ENCODE data around the gene TTC3.

The TTC3 gene

DNA sequence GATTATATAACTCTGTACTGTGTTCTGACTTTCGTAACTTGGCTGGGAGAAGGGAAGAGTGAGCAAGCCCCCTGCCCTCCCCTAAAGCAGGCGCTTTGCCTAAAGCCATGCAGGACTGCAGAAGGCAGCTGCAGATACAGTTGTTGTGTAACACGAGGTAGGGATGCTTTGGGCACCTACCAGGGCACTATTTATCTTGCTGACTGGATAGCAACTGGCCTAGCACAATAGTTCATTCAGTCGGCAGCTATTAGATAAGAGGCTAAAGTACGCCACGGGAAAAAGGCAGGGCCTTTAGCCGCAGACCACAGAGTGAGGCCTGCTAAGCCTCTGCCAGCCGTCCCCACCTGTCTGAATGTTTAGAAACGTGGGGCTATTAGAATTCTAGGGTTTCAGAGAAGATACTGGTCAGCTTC lies 80.9 kb downstream of the TTC3 start:
- DNase-seq: no peak

DNA sequence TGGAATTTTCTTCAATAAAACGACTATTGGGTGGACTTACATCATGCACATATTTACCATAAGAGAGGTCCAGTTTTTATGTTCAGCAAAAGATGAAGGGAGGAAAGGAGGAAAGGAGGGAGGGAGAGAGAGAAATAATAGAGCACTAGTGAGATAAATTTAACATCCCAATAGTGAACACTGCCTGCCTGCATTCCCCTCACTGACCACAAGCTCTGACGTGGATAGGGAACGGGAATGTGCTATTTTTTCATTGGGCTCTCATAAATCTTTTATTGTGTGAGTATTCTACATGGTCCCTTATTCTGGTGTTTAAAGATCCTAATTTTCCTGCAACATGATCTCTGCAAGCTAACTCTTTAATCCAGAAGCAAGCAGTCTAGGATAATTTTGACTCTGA lies 82.1 kb downstream of the TTC3 start:
- DNase-seq: peak; percentile 22

DNA sequence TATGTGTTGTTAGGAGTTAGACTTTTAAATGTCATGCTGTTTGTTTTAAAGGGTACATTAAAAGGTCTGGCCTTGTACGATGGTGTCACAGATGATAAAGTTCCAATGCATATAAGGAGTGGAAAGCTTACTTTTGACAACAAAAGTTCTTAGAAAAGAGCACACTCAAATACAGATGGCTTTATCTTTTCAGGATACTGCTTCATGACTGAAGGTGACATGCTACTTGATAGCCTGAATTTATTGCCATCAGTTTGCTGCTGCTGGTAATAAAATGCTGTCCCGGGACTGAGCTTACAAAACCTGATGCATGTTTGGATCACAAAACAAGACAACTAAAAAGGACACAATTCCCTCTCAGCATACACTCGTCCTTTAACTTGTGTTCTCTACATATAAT lies 84.9 kb downstream of the TTC3 start:
- no peak for DNase-seq

DNA sequence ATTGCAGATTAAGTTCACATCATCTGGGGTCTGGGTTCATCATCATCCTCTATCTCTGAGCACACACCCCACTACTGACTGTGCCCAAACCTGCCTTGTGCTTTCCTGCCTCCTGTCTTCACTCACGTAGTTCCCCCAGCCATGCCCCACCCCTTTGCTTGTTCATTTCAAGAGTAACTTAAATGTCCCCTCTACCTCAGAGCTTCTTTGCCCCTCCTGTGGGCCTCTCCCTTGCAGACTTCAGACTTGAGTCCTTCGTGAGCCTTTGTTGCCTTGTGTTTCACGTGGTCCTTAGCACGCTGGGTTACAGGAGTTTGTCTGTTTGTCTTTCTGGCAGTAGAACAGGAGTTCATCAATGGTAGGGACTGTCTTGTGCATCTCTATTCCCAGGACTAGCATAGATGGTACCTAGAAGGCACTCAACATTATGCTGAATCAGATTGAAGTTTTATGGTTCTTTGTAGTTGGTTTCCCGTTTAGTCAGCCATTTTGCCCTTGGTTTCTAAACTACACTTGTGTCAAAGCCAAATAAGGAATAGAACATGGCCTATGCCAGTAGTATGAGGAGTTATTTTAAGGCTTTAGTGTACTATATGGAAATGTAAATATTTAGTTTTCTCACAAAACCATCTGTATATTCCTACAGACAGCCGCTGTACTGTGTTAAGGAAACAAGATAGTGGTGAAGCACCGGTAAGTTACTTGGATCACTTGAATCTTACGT lies 86.2 kb downstream of the TTC3 start:
- DNase-seq: no peak

DNA sequence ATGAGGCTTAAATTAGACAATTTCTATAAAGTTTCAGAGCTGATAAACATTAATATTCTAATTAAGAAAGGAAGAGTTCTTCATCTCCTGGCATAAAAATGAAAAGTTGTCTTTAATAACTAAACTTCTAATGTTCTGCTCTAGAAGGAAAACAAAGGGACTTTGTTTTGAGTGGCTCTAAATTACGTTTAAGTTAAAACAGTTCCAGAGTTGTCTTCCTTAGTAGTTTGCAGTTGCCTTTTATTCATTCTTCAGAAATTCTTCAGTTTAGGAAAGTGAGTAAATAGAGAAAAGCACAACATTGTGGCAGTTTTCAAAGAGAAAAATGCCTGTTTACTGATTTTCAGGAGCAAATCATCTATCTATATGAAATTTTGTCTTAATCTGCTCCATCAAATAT lies 86.9 kb downstream of the TTC3 start:
- DNase-seq: no peak

DNA sequence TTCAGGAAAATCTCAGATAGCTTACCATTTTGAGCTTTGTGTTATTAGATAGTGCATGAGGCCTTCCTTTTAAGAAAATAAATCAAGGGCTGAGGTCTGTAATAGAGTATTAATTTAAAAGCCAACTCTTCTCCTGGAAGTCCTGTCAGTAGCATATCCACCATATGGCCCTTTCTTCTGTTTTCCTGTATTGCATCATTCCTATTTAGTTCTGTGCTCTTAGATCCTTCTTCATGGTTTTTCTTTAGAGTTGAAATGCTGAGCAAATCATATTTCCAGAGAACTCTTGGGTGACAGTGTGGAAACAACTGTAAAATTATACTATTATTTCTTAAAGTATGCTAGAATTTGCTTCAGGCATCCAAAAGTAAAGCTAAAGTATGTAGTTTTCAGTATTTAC lies 91.7 kb downstream of the TTC3 start:
- DNase-seq: no peak

DNA sequence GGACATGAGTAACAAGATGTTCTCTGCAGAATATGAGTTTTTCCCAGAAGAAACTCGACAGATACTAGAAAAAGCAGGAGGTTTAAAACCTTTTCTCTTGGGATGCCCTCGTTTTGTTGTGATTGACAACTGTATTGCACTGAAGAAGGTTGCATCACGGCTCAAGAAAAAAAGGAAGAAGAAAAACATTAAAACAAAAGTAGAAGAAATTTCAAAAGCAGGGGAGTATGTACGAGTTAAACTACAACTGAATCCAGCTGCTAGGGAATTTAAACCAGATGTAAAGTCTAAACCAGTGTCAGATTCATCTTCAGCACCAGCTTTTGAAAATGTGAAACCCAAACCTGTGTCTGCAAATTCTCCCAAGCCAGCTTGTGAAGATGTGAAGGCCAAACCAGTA lies 92.5 kb downstream of the TTC3 start:
- no peak for DNase-seq

DNA sequence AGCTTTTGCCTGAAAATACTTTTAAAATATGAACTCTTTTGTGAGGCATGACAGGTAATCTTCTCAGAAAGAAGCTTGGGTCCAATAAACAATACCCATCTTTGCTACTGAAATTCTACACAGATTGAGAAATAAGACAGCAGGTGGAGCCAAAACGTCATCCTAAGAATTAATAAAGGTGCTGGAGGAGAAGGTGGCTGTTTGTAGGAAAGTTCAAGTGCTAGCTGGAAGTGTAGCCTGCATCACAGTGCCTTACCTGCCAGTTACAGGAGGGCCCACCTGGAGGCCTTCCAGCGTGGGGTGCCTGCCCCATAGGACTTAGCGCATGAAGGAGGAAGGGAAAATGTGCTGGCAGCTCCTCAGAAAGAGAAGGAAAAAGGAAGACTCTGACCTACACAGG lies 93.7 kb downstream of the TTC3 start:
- DNase-seq: peak; percentile 16

DNA sequence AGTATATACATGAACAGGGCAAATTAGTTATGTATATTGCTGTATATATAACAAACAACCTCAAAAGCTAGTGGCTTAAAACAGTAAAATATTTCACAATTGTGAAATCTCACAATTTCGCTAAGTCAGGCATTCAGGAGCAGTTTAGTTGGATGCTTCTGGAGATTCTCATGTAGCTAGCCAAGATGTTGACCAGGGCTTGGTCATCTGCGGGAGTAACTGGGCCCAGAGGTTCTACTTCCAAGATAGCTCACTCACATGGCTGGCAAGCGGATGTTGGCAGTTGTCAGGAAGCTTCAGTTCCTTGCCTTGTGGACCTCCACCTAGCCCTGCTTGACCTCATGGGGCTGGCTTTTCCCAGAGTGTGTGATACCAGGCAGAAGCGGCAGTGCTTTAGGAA lies 95.6 kb downstream of the TTC3 start:
- DNase-seq: no peak

DNA sequence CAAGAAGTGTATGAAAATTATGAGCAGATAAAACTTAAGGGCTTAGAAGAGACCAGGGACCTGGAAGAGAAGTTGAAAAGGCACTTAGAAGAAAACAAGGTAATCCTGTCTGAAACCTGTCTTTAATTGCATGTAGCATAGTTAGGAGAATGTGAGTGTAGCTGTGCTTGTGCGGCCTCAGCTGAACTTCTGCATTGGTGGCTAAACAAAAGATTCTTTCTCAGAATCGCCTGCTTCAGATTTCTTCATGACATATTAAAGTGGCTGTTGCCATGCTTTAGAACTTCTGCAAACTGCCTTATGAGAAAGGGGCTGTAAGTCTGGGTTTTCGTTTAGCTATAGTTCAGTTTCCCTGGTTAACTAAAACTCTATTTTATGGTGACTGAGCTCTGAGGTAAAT lies 99.6 kb downstream of the TTC3 start:
- no peak for DNase-seq

DNA sequence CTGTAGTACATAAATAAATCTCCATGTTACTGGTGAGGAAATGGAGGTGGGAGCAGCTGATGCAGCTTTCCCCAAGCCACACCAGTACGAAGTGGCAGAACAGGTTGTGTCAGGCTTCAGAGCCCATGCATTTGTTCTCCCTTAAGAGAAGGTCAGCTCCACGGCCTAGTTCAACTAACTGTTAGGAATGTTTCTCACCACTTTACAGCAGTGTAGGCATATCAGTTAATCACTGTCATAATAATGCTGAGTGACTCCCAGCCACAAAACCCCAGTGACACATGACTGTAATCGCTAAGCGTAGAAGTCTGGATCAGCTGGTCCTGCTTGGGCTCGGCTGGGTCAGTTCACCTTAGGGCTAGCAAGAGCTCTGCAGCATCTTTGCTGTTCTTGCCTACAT lies 103.7 kb downstream of the TTC3 start:
- DNase-seq: no peak

DNA sequence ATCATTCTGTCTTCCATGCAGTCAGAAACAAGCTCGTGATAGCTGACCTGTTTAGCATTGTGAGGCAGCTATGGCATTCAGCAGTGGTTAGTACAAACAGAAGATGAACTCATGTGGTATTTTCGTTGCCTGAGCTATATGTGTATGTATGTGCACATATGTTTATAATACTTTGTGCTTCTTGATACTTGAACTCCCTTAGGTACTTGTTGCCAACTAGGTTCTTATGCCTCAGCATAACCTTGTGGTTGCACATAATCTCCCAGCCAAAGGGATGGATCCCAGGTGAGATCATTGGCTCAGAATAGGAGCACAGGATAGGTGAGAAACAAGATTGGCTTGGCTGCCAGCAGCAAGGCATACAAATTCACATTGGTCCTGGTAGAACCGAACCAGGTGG lies 108.0 kb downstream of the TTC3 start:
- no peak for DNase-seq

DNA sequence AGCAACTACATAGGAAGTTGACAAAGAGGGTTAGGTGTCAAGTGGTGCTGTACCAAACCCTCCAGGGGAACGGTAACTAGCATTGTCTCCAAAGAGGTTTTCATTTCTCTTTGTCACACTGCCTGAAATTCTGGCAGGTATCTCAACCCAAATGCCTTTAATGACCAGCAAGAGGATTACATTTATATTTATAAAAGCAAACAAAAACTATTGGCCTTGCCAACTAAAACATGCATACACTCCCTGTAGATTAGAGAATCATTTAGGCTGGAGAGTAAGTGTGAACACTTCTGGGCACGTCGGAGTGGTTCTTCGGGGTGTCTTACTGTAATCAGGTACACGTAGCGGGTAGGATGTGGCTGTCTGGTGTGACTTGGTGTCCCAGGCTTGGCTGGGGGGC lies 109.2 kb downstream of the TTC3 start:
- no peak for DNase-seq

DNA sequence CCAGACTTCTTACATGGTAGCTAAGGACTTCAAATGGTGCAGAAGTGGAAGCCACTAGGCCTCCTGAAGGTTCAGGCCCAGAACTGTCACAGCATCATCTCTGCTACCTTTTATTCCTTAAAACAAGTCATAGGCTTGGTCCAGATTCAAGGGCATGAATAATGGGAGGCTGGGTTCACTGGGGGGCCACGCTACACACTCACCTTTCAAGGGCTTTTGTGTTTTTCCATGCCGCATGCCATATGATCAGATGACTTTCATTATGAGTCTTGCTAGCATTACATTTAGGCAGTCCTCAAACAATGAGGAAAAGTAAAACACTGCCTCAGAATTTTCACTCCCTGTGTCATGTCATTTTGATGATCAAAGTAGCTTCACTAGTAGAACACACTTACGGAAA lies 110.7 kb downstream of the TTC3 start:
- DNase-seq: no peak

DNA sequence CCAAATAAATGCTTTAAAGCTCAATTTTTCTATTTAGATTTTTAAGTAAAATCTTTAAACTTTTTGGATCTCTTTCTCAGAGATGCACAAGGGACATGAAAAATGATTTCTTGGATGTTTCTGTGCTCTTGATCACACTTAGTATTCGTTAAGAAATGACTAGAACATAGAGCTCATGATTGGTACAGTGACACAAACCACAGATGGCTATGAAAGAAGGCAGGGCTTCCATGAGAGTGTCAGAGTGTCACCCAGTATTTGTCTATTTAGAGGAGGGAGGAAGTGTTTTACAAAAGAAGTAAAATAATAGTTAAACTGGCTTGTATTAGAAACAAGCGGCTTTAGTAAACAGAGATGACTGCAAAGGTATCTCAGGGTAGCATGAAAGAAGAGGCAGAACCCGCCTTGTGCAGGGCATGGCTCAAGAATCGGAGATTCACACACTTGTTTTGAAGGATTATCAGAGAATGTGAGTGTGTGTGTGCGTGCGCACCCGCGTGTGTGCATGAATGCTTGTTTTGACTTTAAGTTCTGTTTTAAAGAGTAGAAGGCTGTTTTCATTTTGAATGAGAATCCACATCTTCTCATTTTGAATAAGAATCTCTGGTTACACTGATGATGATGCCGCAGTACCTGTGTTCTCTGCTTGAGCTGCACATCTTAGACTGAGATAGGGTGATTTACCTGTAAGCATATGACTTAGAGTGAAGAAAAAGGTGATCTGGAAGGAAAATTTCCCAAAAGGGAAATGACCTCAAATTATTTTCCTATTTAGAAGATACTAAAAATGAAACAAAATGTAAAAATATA lies 111.9 kb downstream of the TTC3 start:
- no peak for DNase-seq

DNA sequence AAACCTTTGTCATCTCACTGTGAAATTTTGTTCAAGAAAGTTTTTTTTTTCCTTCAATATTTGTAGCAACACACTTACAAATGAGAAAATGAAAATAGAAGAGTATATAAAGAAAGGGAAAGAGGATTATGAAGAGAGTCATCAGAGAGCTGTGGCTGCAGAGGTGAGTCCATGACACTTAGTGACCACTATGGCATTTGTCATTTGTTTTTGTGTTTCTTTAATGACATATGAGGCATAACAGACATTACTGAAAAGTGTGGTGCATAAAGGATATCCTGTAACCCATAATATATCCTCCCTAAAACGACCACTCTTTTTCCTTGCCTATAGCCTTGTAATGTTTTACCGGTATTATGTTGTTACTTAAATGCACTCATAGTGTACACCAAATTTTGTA lies 113.9 kb downstream of the TTC3 start:
- no peak for DNase-seq

DNA sequence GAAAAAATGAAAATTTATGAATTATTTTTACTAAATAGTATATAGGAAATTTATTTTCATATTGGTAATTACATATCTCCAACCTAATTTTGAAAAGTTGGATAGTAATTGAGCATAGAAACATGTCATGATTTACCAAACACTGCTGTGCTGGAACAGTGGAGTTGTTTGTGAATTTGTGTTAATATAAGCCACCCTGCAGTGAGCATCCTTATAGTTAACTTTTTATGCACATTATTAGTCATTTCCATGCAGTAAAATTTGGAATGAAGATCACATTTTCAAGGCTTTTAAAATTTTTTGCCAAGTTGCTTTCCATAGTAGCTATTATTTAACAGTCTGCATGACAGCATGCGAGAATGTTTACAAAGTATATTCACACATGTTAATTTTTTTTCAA lies 115.8 kb downstream of the TTC3 start:
- DNase-seq: no peak

DNA sequence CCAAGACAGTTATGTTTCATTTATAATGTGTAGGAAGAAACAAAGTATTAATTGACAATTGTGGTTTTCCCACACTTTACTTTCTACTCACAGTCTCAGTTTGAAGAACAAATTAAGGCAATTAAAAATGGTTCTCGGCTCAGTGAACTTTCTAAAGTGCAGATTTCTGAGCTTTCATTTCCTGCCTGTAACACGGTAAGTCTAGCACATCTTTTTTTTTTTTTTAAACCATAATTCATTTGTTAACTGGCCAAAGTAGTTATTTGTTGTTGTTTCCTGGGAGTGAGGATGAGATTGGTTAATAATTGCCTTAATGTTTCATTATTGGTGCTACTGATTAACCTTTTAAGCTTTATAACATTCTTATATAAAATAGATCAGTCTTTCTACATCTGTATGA lies 119.0 kb downstream of the TTC3 start:
- no peak for DNase-seq

DNA sequence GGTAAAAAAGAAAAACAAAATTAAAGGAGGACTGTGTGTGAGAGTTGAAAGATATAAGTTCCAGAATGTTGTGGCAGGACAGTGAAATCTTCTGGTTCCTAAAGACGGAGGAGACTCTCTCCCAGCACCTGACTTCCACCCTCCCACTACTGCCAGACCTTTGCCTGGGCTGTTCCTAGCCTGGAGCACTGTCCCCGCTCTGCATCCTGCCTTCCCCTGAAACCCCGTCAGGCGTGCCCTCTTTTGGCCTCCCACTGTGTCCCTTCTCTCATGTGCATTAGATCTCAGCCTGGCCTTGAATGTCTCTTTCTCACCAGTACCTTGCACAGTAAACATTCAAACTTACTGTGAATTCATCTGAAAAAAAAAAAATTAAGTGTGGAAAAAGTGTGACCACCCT lies 120.0 kb downstream of the TTC3 start:
- DNase-seq: no peak

DNA sequence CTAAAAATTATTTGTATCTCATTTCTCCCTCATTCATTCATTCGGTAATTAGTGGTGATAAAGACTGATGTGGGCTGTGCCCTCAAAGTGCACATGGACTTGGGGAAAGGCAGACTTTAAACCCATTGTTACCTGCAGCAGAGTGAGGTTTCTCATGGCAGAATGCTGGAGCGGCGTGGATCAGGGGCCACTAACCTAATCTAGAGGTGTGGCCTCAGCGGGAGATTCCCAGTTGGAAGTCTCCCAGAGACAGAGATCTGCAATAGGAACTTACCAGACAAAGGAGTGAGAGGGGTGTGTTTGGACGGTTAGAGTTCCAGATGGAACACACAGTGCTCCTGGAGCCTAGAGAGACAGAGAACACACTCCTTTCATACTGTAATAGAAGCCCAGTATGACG lies 120.6 kb downstream of the TTC3 start:
- no peak for DNase-seq

DNA sequence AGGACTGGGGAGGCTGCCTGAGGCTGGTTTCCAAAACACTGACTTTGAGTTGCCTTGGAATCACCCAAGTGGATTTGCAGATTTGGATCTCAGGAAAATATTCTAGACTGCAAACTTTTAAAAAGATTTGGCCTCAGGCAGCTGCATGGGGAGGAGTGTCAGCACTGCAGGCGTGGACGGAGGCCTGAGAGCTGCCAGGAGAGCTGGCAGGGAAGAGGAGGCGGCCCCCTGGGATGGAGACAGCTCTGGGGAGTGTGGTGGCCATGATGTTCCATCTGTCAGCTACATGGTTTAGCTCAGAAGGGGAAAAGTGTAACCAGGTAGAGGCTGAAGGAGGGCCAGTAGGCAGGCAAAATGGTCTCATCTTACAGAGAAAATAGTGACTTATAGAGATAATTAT lies 122.0 kb downstream of the TTC3 start:
- no peak for DNase-seq

DNA sequence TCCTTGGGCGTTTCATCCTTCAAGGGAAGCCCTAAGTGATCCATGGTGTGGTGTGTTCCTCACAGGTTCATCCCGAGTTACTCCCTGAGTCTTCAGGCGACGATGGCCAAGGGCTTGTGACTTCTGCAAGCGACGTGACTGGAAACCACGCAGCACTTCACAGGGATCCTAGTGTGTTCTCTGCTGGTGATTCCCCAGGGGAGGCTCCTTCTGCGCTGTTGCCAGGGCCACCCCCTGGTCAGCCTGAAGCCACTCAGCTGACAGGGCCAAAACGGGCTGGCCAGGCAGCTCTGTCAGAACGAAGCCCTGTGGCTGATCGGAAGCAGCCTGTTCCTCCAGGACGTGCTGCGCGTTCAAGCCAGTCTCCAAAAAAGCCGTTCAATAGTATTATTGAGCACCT lies 122.6 kb downstream of the TTC3 start:
- no peak for DNase-seq

DNA sequence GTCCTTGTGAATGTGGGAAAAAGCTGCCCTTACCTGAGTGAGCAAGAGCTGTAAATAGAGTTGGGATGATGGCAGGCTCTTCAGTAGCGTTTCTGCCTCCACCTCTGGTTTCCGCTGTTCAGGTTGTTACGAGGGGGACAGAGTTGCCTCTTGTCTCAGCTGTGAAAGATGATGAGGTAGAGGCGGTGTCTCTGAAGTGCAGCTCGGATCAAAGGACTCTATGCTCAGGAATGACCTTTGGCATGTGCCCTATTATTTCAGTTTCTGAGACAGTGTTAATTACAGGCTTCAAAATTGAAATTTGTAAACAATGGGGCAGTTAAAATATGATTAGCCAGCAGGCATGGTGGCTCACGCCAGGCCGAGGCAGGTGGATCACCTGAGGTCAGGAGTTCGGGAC lies 123.8 kb downstream of the TTC3 start:
- no peak for DNase-seq

DNA sequence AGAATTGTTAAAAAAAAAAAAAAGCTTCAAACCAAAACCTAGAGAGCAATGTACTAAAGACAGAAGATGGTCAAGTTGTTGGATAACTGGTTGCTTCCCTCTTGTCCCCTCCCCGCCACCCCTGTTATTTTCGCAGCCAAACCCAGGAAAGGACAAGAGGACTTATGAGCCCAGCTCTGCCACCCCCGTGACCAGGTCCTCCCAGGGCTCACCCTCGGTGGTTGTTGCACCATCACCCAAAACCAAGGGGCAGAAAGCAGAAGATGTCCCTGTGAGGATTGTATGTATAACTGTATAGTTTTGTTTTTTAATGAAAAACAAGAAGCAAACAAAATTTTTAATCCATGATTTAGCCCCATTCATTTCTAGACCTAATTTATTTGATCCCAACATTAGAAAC lies 124.7 kb downstream of the TTC3 start:
- DNase-seq: no peak
